Measurements from ENCODE around the gene OR10A3. TPM values are rescaled to one million over a fixed set of nuclear protein-coding genes. Genes with fewer than 3 reads are reported as not detected.

OR10A3 gene
- total RNA-seq, 2 experiments from 2014 or later, result not detected

DNA sequence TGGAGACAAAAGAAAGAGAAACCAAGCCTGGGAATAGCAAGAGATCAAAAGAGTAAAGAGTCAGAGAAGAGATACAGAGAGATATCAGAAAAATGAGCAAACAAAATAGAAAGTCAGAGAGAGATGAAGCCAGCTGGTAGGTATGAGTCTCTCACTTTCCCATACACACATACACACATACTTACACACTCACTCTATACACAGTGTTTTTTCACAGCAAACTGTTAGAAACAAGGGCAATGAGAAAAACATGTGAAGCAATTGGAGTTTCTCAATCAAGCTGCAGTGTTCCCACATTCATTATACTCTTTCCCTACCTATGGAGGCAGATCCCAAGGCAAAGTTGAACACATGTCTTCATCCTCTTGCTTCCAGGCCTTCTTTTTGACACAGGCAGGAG lies 26.3 kb upstream of the OR10A3 start:
- Mint-ChIP-seq H3K27me3 (peaks cover 18% of the 10 kb centered on the region), H3K9me3 (ENCODE audit: low read depth) (no peaks in the 10 kb centered on the region), H3K4me3 (no peak overlapping the region), H3K36me3 (no peaks in the 10 kb centered on the region), H3K27ac (no peak overlapping the region), H3K4me1 (no peaks in the 10 kb centered on the region)
- CTCF ChIA-PET, result interaction anchor here (1.0 kb wide), 1 partner anchor 131 kb away, joined by 3 read pairs; no protein-coding TSS in a partner anchor
- DNase-seq (no peak), ATAC-seq (no peak)

DNA sequence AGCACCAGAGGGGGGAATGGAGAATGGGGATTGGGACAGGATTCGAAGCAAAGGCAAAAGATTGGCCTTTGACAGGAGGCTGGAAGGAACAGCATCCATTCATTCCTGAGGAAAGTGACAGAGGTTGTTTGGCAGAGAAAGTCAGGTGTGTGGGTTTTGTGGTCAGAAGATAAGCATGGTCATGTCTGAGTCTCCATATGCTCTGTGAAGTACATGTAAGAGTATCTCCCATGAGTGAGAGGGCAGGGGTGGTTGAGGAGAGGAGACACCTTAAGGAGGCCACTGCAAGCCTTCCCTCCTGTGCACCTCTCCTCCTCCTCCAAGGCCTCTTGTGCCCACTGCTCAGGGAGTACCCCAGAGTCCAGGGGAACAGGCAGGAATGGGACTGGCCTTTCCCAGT lies 25.6 kb upstream of the OR10A3 start:
- DNase-seq (no peak), ATAC-seq (no peak)
- Mint-ChIP-seq H3K9me3 (ENCODE audit: low read depth) (no peaks in the 10 kb centered on the region), H3K4me1 (no peaks in the 10 kb centered on the region), H3K27ac (no peak overlapping the region), H3K27me3 (peaks cover 18% of the 10 kb centered on the region), H3K4me3 (no peak overlapping the region), H3K36me3 (no peaks in the 10 kb centered on the region)
- CTCF ChIA-PET, result no interaction called here

GRCh38 chr11:7965386-7965785 lies 23.9 kb upstream of the OR10A3 start, which contains the start of gene NLRP10:
NLRP10 (minus strand) TSS chr11:7965447; CDS start chr11:7963495, 1,952 bp downstream.
- Mint-ChIP-seq H3K9me3 (ENCODE audit: low read depth) (no peaks in the 10 kb centered on the region), H3K27me3 (peaks cover 18% of the 10 kb centered on the region), H3K4me3 (no peak within 1 kb of the TSS), H3K36me3 (no peaks in the 10 kb centered on the region), H3K4me1 (no peaks in the 10 kb centered on the region), H3K27ac (no peak within 1 kb of the TSS)
- no peak for ATAC-seq
- no peak for DNase-seq
- CTCF ChIA-PET, result no interaction called here

DNA sequence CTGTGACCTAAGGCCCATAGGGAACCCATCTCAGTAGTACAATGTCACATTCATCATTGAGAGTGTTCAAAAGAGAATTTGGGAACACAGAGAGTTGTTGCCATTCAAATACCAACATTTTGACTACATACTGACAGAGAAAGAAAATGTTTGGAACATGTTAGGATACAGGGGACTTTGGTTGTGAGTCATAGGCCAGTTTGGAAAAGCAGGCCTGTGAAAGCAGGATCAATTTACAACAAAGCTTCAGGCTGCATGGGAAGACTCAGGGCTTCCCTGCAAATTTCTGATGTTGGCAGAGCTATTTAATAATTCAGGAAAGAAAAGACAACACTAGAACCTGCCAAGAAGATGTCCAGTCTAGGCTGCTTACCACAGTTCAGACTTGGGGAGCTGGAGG lies 23.4 kb upstream of the OR10A3 start:
- Mint-ChIP-seq H3K36me3 (no peaks in the 10 kb centered on the region), H3K27me3 (peaks cover 17% of the 10 kb centered on the region), H3K4me3 (no peak overlapping the region), H3K4me1 (no peaks in the 10 kb centered on the region), H3K9me3 (ENCODE audit: low read depth) (no peaks in the 10 kb centered on the region), H3K27ac (no peak overlapping the region)
- CTCF ChIA-PET, result no interaction called here
- no peak for ATAC-seq
- no peak for DNase-seq

DNA sequence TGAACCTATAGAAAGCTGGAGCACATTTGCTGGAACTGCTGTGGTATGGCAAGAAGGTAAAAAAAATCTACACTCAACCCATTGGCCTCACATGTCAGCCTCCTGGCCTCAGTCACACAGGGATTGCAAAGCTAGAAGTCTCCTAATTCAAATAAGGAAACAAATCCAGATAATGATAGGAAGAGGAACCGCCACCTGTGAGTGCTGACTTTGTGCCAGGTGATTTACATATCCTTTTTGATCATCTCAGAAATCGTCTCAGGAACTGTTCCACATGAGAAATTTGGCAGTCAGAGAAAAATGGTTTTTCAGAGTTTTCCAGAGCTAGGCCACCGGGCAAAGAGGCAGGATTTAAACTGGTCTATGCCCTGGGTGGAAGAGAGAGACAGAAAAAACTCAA lies 22.8 kb upstream of the OR10A3 start:
- ATAC-seq, result no peak
- H3K4me3 Mint-ChIP-seq, result no peak overlapping the region
- no peaks in the 10 kb centered on the region for H3K9me3 Mint-ChIP-seq (ENCODE audit: low read depth)
- DNase-seq, result no peak
- no peak overlapping the region for H3K27ac Mint-ChIP-seq
- H3K27me3 Mint-ChIP-seq, result peaks cover 18% of the 10 kb centered on the region
- CTCF ChIA-PET, result no interaction called here
- no peaks in the 10 kb centered on the region for H3K4me1 Mint-ChIP-seq
- H3K36me3 Mint-ChIP-seq, result no peaks in the 10 kb centered on the region

DNA sequence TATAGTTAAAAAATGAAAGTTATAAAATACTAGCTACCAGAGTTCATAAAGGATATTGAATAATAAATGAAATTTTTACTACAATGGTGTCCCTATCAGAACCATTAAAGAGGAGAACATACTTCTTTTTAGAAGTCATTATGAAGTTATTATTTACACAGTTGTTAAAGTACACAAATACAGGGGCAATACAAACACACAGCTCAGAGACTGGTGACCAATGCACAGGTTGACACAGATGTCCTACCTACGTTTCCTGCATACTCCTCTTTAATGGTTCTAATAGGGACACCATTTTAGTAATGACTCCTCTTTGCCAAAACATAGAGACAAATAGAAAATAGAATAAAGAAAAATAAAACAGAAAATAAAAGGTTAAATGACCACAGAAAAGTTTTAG lies 13.7 kb upstream of the OR10A3 start:
- Mint-ChIP-seq H3K4me3 (no peak overlapping the region), H3K36me3 (no peaks in the 10 kb centered on the region), H3K27me3 (peaks cover 21% of the 10 kb centered on the region), H3K4me1 (no peaks in the 10 kb centered on the region), H3K9me3 (ENCODE audit: low read depth) (no peaks in the 10 kb centered on the region), H3K27ac (no peak overlapping the region)
- CTCF ChIA-PET, result no interaction called here
- DNase-seq (no peak), ATAC-seq (no peak)

- CTCF ChIA-PET, result no interaction called here
- ATAC-seq (no peak), DNase-seq (no peak)
- H3K4me1 Mint-ChIP-seq, result no peaks in the 10 kb centered on the region
- peaks cover 18% of the 10 kb centered on the region for H3K27me3 Mint-ChIP-seq
- H3K27ac Mint-ChIP-seq, result no peak overlapping the region
- no peak overlapping the region for H3K4me3 Mint-ChIP-seq
- H3K9me3 Mint-ChIP-seq (ENCODE audit: low read depth), result no peaks in the 10 kb centered on the region
- H3K36me3 Mint-ChIP-seq, result no peaks in the 10 kb centered on the region
Measured at GRCh38 chr11:7949934-7950333, 8.4 kb upstream of the OR10A3 start.

DNA sequence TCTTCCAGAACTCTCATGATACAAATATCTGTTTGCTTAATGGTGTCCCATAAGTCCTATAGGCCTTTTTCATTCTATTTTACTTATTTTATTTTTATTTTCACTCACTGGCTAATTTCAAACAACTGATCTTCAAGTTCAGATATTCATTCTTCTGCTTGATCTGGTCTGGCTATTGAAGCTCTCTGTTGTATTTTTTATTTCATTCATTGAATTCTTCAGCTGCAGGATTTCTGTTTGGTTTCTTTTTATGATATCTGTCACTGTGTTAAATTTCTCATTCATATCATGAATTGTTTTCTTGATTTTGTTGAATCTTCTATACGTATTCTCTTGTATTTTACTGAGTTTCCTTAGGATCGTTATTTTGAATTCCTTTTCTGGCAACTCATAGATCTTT lies 2.6 kb upstream of the OR10A3 start:
- CTCF ChIA-PET, result no interaction called here
- DNase-seq (no peak), ATAC-seq (no peak)
- H3K36me3 Mint-ChIP-seq, result no peaks in the 10 kb centered on the region
- no peak overlapping the region for H3K4me3 Mint-ChIP-seq
- H3K4me1 Mint-ChIP-seq, result no peaks in the 10 kb centered on the region
- peaks cover 3% of the 10 kb centered on the region for H3K9me3 Mint-ChIP-seq (ENCODE audit: low read depth)
- H3K27ac Mint-ChIP-seq, result no peak overlapping the region
- H3K27me3 Mint-ChIP-seq, result peaks cover 11% of the 10 kb centered on the region

DNA sequence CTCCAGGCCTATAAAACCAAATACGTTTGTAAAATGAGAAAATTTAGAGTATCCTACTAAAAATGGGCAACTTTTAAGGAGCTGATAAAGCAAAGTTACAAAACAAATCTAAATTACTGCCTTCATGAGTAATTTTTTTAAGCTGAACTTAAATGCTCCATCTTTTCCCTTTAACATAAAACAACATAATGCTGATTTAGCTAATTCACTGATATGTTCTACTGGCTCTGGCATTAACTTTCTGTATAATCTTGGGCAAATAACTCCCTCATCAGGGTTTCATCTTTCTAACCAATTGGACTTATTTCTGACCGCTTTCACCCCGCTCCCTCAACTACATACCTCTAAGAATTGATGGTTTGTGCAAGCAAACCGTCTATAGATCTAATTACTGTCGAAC lies 362 bp downstream of the OR10A3 start:
- H3K4me1 Mint-ChIP-seq, result no peaks in the 10 kb centered on the region
- H3K9me3 Mint-ChIP-seq (ENCODE audit: low read depth), result peaks cover 3% of the 10 kb centered on the region
- no peak overlapping the region for H3K27ac Mint-ChIP-seq
- DNase-seq (no peak), ATAC-seq (no peak)
- CTCF ChIA-PET, result no interaction called here
- no peak overlapping the region for H3K4me3 Mint-ChIP-seq
- H3K36me3 Mint-ChIP-seq, result no peaks in the 10 kb centered on the region
- peaks cover 4% of the 10 kb centered on the region for H3K27me3 Mint-ChIP-seq

- ATAC-seq (no peak), DNase-seq (no peak)
- Mint-ChIP-seq H3K4me3 (no peak overlapping the region), H3K27me3 (peaks cover 12% of the 10 kb centered on the region), H3K9me3 (ENCODE audit: low read depth) (no peaks in the 10 kb centered on the region), H3K27ac (no peak overlapping the region), H3K36me3 (no peaks in the 10 kb centered on the region), H3K4me1 (no peaks in the 10 kb centered on the region)
- CTCF ChIA-PET, result no interaction called here
Measured at GRCh38 chr11:7936615-7937014, 4.9 kb downstream of the OR10A3 start.

- Mint-ChIP-seq H3K27ac (no peak within 1 kb of the TSS), H3K4me3 (no peak within 1 kb of the TSS), H3K36me3 (no peaks in the 10 kb centered on the region), H3K9me3 (ENCODE audit: low read depth) (no peaks in the 10 kb centered on the region), H3K4me1 (no peaks in the 10 kb centered on the region), H3K27me3 (peaks cover 10% of the 10 kb centered on the region)
- ATAC-seq (no peak), DNase-seq (no peak)
- CTCF ChIA-PET, result no interaction called here
Measured at GRCh38 chr11:7931168-7931567, 10.3 kb downstream of the OR10A3 start, which contains the start of gene OR10A6. OR10A6 (minus strand) TSS chr11:7931268; CDS start chr11:7928662, 2,606 bp downstream.

DNA sequence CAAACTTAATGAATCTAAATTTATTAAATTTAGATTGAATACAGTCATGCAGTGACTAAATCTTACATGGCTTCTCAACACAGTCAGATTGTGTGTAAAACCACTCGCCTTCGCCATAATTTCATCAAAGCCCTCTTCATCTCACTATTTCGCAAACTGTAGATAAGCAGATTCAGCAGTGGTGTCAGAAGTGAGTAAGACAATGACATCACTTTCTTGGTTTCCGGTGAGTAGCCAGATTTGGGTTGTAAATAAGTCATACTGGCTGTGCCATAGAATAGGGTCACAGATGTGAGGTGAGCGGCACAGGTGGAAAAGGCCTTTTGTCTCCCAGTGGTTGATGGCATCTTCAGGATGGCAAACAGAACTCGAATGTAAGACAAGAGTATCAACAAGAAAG lies 13.9 kb downstream of the OR10A3 start:
- no peak overlapping the region for H3K4me3 Mint-ChIP-seq
- peaks cover 17% of the 10 kb centered on the region for H3K27me3 Mint-ChIP-seq
- H3K4me1 Mint-ChIP-seq, result no peaks in the 10 kb centered on the region
- H3K27ac Mint-ChIP-seq, result no peak overlapping the region
- ATAC-seq, result no peak
- H3K36me3 Mint-ChIP-seq, result no peaks in the 10 kb centered on the region
- DNase-seq, result no peak
- CTCF ChIA-PET, result no interaction called here
- no peaks in the 10 kb centered on the region for H3K9me3 Mint-ChIP-seq (ENCODE audit: low read depth)

DNA sequence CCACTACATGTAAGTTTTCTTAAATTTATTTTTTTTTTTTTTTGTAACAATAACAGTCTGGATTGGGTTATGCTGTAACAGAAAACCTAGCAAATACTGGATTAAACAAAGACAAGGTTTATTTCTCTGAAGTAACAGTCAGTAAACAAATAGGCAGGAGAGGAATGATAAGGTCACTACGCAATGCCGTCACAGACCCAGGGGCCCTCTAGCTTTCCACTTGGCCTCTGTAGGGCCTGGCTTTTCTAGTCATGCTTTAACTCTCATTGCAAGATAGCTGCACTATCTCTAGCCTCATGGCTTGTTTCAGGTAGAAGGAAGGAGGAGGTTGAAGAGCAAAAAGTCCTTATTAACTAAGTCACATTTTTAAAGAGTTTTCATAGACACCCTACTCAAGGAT lies 17.0 kb downstream of the OR10A3 start:
- no peak overlapping the region for H3K4me3 Mint-ChIP-seq
- H3K27me3 Mint-ChIP-seq, result peaks cover 11% of the 10 kb centered on the region
- H3K9me3 Mint-ChIP-seq (ENCODE audit: low read depth), result no peaks in the 10 kb centered on the region
- DNase-seq (no peak), ATAC-seq (no peak)
- H3K27ac Mint-ChIP-seq, result no peak overlapping the region
- no peaks in the 10 kb centered on the region for H3K4me1 Mint-ChIP-seq
- H3K36me3 Mint-ChIP-seq, result no peaks in the 10 kb centered on the region
- CTCF ChIA-PET, result no interaction called here

- H3K27me3 Mint-ChIP-seq, result no peaks in the 10 kb centered on the region
- DNase-seq, result no peak
- H3K36me3 Mint-ChIP-seq, result no peaks in the 10 kb centered on the region
- no peaks in the 10 kb centered on the region for H3K4me1 Mint-ChIP-seq
- H3K27ac Mint-ChIP-seq, result no peak overlapping the region
- CTCF ChIA-PET, result no interaction called here
- no peak for ATAC-seq
- H3K9me3 Mint-ChIP-seq (ENCODE audit: low read depth), result no peaks in the 10 kb centered on the region
- H3K4me3 Mint-ChIP-seq, result no peak overlapping the region
Measured at GRCh38 chr11:7918141-7918540, 23.4 kb downstream of the OR10A3 start.

- no peak overlapping the region for H3K4me3 Mint-ChIP-seq
- DNase-seq (no peak), ATAC-seq (no peak)
- CTCF ChIA-PET, result no interaction called here
- H3K4me1 Mint-ChIP-seq, result no peaks in the 10 kb centered on the region
- peaks cover 33% of the 10 kb centered on the region for H3K27me3 Mint-ChIP-seq
- no peak overlapping the region for H3K27ac Mint-ChIP-seq
- H3K9me3 Mint-ChIP-seq (ENCODE audit: low read depth), result no peaks in the 10 kb centered on the region
- no peaks in the 10 kb centered on the region for H3K36me3 Mint-ChIP-seq
Measured at GRCh38 chr11:7911011-7911410, 30.5 kb downstream of the OR10A3 start.
